Heart right ventricle (tissue), 16 donors: ENCODE data around the gene BICDL1. TPM values are rescaled to one million over a fixed set of nuclear protein-coding genes. Genes with fewer than 3 reads are reported as not detected.

Experiments
- ATAC-seq, 8 donors: fragments of 200-7000 bp; cut with Tn5 transposase; one replicate each; pipeline ENCODE4 v1.9.1; 2020; ENCODE audit warnings: mild to moderate bottlenecking in 8 of 8, moderate library complexity in 8 of 8, moderate number of reproducible peaks in 1 of 8
- DNase-seq, 2 donors: peaks; one replicate each; pipeline ENCODE4 v3.0.0-alpha.2; 2020
- H3K27ac ChIP-seq, 10 donors: fragments of 200-600 bp; sonication (generic) in 2 of 10; one replicate each; pipeline versions ENCODE4 v1.5.0 to v1.8.0; 2020 to 2022; ENCODE audit warnings: mild to moderate bottlenecking in 3 of 10
- H3K27me3 ChIP-seq, 7 donors: fragments of 200-600 bp; one replicate each; pipeline ENCODE4 v1.8.0; 2021 to 2022; ENCODE audit warnings: mild to moderate bottlenecking in 2 of 7
- H3K36me3 ChIP-seq, 9 donors: fragments of 200-600 bp; sonication (generic) in 1 of 9; one replicate each; pipeline versions ENCODE4 v1.5.0 to v1.8.0; 2020 to 2022; ENCODE audit warnings: mild to moderate bottlenecking in 2 of 9
- H3K4me1 ChIP-seq, 9 donors: fragments of 200-600 bp; sonication (generic) in 1 of 9; one replicate each; pipeline versions ENCODE4 v1.5.0 to v1.8.0; 2020 to 2022; ENCODE audit warnings: mild to moderate bottlenecking in 4 of 9
- H3K4me3 ChIP-seq, 10 donors: fragments of 200-600 bp; sonication (generic) in 2 of 10; one replicate each; pipeline versions ENCODE4 v1.5.0 to v1.8.0; 2020 to 2022; ENCODE audit warnings: mild to moderate bottlenecking in 7 of 10, moderate library complexity in 2 of 10
- H3K9me3 ChIP-seq, 11 donors: fragments of 200-600 bp in 10 of 11; sonication (generic) in 2 of 11; one replicate each; pipeline versions ENCODE4 v1.5.0 to v1.8.0; 2013 to 2022; ENCODE audit warnings: mild to moderate bottlenecking in 2 of 11, control low read depth in 1 of 11, moderate library complexity in 1 of 11
- CTCF ChIP-seq, 9 donors: fragments of 200-600 bp; sonication (generic) in 2 of 9; IDR thresholded peaks; one replicate each; pipeline versions ENCODE4 v1.5.0 to v1.8.0; 2021 to 2022; ENCODE audit warnings: antibody characterized with exemption in 9 of 9, mild to moderate bottlenecking in 5 of 9, moderate library complexity in 1 of 9
- WGBS, 2 donors: extraction: QIAGEN DNeasy Blood & Tissue Kit; methylation state at CpG; one replicate each; pipeline ENCODE4 v1.1.7; 2013; ENCODE audit warnings: inconsistent platforms in 1 of 2; 5-methylcytosine and 5-hydroxymethylcytosine counted together
- intact Hi-C, 10 donors: fragments of 100-400 bp; cut with DNase I; formaldehyde crosslinking; loops; one replicate each; pipeline versions ENCODE4 v1.11.1 to v1.14.2; 2022
- polyA plus RNA-seq, 2 donors: library from polyadenylated mRNA; stranded (reverse); fragments of 200-250 nt; gene quantifications; one replicate each; pipeline ENCODE4 v1.2.3, GENCODE V29; 2013
- total RNA-seq, 10 donors: library from RNA; stranded (reverse); fragmentation: NEBNext Ultra II Directional in 3 of 10; extraction: Animal tissue kit (Norgen Biotek cat#: 25700) in 3 of 10; gene quantifications; one replicate each; pipeline versions ENCODE4 v1.2.1 to v1.2.4, GENCODE V29; 2021 to 2023
- donor health status: Arrhythmogenic right ventricular cardiomyopathy.
- donor health status: ischemic (EF 13 %, LVEDD 7.1; RV severe dilation, severe dysfunction).
- donor health status: healthy with polysubstance abuse.
- donor health status: DM: no; HTN: yes; CAD: no.
- donor health status: DM: no; HTN: no; CAD: no.
- donor health status: ischemic (EF 25% LVEDD 6.9; RV normal size, moderate dysfunction).
- donor health status: ischemic (EF 25% LVEDD 5.7; RV mildly dilated, moderate dysfunction).
- donor health status: healthy.
- donor health status: DM: yes; HTN: yes; CAD: no.
- donor health status: Ischemic cardiomyopathy.
- donor health status: ischemic (EF 35%, LVEDD 5.7; RV mildly dilated, moderate dysfunction).
- donor health status: nonischemic (EF 11% LVEDD 7.7; RV severe dilation, severe dysfunction).
- donor health status: DM: yes; HTN: yes; CAD: no.
- donor health status: PGD.
- donor health status: ischemic (EF 29% LVEDD 5.4; RV normal size, mild dysfunction).
- donor health status: nonischemic (EF 23%, LVEDD 6.1; RV moderate dilation, normal function).

The BICDL1 gene
- total and polyA plus RNA-seq, 12 donors: 0.10 to 1.5 (median 0.34) TPM; not detected in 2

- H3K4me3 ChIP-seq: peak overlapping the region; percentile 67 to 93 (median 82)
- H3K9me3 ChIP-seq: no peaks in the 10 kb centered on the region
- no peaks in the 10 kb centered on the region for H3K27me3 ChIP-seq
- no peak for TF ChIP-seq CTCF (IDR thresholded peaks at IDR 0.05)
- peak overlapping the region; percentile 93 to 99 (median 96) for H3K27ac ChIP-seq
- H3K4me1 ChIP-seq: peaks cover 13 to 77% (median 44%) of the 10 kb centered on the region in 9 donors
- intact Hi-C loops: loop anchor here in 1 of 10 donors (2.0 to 10.0 kb wide), 2 partner anchors 30 to 178 kb away; partner anchors contain the start of genes RNU4-1 and RNU4-2
- peak; percentile 95 to 97 for DNase-seq
- 0 to 1% methylated on average over 85 to 89 of the region's 91 CpGs for WGBS, 2 donors
- peak; percentile 92 to 98 (median 95) for ATAC-seq
- peaks cover 0 to 22% (median 0%) of the 10 kb centered on the region in 9 donors for H3K36me3 ChIP-seq
These were observed 128.0 kb downstream of the BICDL1 start for GRCh38 chr12:120116792-120117651.

- intact Hi-C loops: loop anchor here in 1 of 10 donors (2.0 to 10.0 kb wide), 2 partner anchors 31 to 177 kb away; partner anchors contain the start of genes RNU4-1 and RNU4-2
- no peak for DNase-seq
These were observed 128.9 kb downstream of the BICDL1 start for GRCh38 chr12:120117961-120118320.

GRCh38 chr12:120118321-120119061 lies 129.5 kb downstream of the BICDL1 start:
- Histone ChIP-seq H3K9me3 (no peaks in the 10 kb centered on the region), H3K27ac (peak overlapping the region in 2 of 10 donors; percentile 39 to 65), H3K4me3 (peak overlapping the region in 8 of 10 donors; percentile 67 to 93 (median 82)), H3K27me3 (no peaks in the 10 kb centered on the region), H3K36me3 (peaks cover 0 to 14% (median 0%) of the 10 kb centered on the region in 9 donors), H3K4me1 (peaks cover 13 to 64% (median 40%) of the 10 kb centered on the region in 9 donors)
- TF ChIP-seq CTCF (IDR thresholded peaks at IDR 0.05): no peak
- ATAC-seq (no peak), DNase-seq (no peak)
- intact Hi-C loops: loop anchor here in 1 of 10 donors (10.0 kb wide), 1 partner anchor 176 kb away; the partner anchor contains the start of genes RNU4-1 and RNU4-2
- 46 to 54% methylated on average over 11 of the region's 11 CpGs for WGBS, 2 donors

More at GRCh38 chr12:120117961-120118320, 128.9 kb downstream of the BICDL1 start:
- H3K27me3 ChIP-seq: no peaks in the 10 kb centered on the region
- peak overlapping the region in 3 of 10 donors; percentile 98 to 99 (median 98) for H3K27ac ChIP-seq
- 26 to 29% methylated on average over 7 of the region's 7 CpGs for WGBS, 2 donors
- peaks cover 0 to 18% (median 0%) of the 10 kb centered on the region in 9 donors for H3K36me3 ChIP-seq
- H3K9me3 ChIP-seq: no peaks in the 10 kb centered on the region
- H3K4me3 ChIP-seq: peak overlapping the region in 9 of 10 donors; percentile 67 to 93 (median 82)
- no peak for TF ChIP-seq CTCF (IDR thresholded peaks at IDR 0.05)
- peaks cover 13 to 67% (median 41%) of the 10 kb centered on the region in 9 donors for H3K4me1 ChIP-seq
- ATAC-seq: no peak
